C1 segment of cervical spinal cord (tissue), 14 donors: ENCODE results near the gene FMC1.
"Not testable (repeated sequence)": the region's sequence is repeated elsewhere in the genome, so short reads cannot be mapped to it uniquely, and the experiment has no call there.

ENCODE experiments used
- DNase-seq, 14 donors: peaks; one replicate each; lab custom pipeline; 2025; lab: John Stamatoyannopoulos, UW

FMC1 gene

GRCh38 chr7:139340037-139340807 lies 915 bp upstream of the FMC1 start:
- DNase-seq, result peak; percentile 93 to 99 (median 96)

GRCh38 chr7:139340808-139341057 lies 404 bp upstream of the FMC1 start:
- peak in 1 of 14 donors; percentile 85 for DNase-seq

- DNase-seq, result no peak
These were observed 664 bp downstream of the FMC1 start for GRCh38 chr7:139341776-139342226.

GRCh38 chr7:139345042-139345441 lies 3.9 kb downstream of the FMC1 start:
- DNase-seq, result no peak

- DNase-seq, result no peak
These were observed 9.9 kb downstream of the FMC1 start for GRCh38 chr7:139351027-139351426.

GRCh38 chr7:139354729-139355128 lies 13.6 kb downstream of the FMC1 start:
- DNase-seq, result no peak

- no peak for DNase-seq
These were observed 14.2 kb downstream of the FMC1 start for GRCh38 chr7:139355320-139355719.

- DNase-seq, result not testable (repeated sequence)
These were observed 16.8 kb downstream of the FMC1 start for GRCh38 chr7:139357729-139358506.

- DNase-seq, result peak in 1 of 14 donors; percentile 53
These were observed 17.6 kb downstream of the FMC1 start for GRCh38 chr7:139358541-139359365.

GRCh38 chr7:139359366-139360209 lies 18.5 kb downstream of the FMC1 start, which contains the start of gene LUC7L2:
Gene LUC7L2, plus strand, starts transcription at chr7:139359894. Its CDS starts 368 bp downstream, at chr7:139360262.
- DNase-seq, result peak; percentile 87 to 99 (median 98)

- DNase-seq, result peak; percentile 82 to 98 (median 96)
These were observed 19.2 kb downstream of the FMC1 start for GRCh38 chr7:139360210-139360947.

- no peak for DNase-seq
These were observed 19.8 kb downstream of the FMC1 start for GRCh38 chr7:139360948-139361307.

GRCh38 chr7:139361523-139361922 lies 20.4 kb downstream of the FMC1 start:
- DNase-seq, result no peak

- DNase-seq, result no peak
These were observed 21.2 kb downstream of the FMC1 start for GRCh38 chr7:139362302-139362701.

GRCh38 chr7:139362981-139363380 lies 21.8 kb downstream of the FMC1 start:
- DNase-seq, result no peak

GRCh38 chr7:139365336-139365735 lies 24.2 kb downstream of the FMC1 start:
- no peak for DNase-seq

- DNase-seq, result no peak
These were observed 25.3 kb downstream of the FMC1 start for GRCh38 chr7:139366400-139366799.

- DNase-seq, result no peak
These were observed 26.5 kb downstream of the FMC1 start for GRCh38 chr7:139367438-139368155.

GRCh38 chr7:139370301-139370942 lies 29.3 kb downstream of the FMC1 start:
- no peak for DNase-seq
